Kidney glomerular epithelial cell (primary cell): Measurements from ENCODE around the gene TPO.
"Not testable (repeated sequence)": the region's sequence is repeated elsewhere in the genome, so short reads cannot be mapped to it uniquely, and the experiment has no call there.

ENCODE experiments used
- DNase-seq: peaks from one replicate; lab custom pipeline; 2025; lab: John Stamatoyannopoulos, UW

Gene TPO

DNA sequence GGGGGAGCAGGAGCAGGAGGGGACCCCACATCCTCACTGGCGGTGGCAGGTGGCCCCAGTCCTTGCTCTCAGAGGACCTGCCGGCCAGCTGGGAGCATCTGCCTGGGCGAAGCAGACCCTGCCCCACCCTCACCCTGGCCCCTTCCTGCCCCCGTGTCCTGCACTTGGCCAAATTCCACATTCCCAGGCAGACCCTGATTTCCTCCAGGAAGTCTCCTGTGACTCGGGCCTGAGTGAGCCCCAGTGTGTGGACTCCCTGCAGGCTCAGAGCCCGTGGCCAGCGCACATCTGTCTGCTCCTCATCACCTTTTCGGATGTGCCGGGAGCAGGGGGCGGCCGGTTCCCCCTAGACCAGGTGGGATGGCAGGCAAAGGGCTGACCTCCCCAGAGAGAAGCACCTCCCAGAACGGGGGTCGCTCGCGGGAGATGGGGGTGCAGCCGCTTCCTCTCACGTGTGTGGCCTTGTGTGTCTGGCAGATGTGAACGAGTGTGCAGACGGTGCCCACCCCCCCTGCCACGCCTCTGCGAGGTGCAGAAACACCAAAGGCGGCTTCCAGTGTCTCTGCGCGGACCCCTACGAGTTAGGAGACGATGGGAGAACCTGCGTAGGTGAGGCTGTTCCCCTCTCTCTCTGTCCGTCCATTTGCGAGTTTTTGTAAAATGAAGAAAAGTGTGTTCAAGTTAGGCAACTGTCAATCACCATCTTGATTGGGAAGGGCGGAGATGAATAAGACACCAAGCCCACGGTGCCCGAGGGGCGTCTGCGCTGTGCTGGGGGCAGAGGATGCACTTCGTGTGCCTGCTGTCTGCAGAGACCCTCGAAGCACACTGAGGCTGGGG is 90.4 kb downstream of the TPO start:
- no peak for DNase-seq

DNA sequence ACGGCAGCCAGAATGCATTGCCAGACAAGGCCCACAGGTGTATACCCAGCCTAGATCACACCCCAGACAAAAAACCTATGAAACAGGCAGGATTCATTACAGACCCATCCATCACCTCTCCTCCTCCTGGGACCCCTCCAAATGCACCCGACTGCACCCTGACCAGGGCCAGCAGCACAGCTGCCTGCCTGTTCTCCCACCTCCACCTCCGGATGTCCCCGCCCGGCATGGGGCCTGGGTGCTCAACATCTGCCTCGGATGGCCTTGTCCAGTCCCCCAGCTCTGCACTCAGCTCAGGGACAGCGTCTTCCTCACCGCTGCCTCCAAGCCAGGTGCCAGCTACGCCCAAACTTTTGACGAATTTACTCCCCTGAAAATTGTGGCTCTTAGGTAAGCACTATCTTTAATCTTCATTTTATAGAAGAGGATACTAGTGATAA is 91.1 kb downstream of the TPO start:
- no peak for DNase-seq

DNA sequence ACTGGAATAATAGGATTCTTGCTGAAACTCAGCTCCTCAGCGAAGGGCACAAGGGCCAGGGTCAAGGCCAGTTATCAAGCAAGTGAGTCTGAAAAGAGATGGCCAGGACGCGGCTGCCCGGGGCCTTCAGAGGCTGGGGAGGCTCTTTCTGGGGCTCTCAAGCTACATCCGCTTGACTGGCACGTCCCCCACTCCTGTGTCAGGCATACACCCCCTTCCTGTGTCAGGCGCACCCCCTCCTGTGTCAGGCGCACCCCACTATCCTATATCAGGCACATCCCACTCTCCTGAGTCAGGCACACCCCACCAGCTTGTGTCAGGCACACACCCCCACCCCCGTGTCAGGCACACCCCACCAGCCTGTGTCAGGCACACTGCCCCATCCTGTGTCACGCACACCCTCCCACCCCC is 91.8 kb downstream of the TPO start:
- no peak for DNase-seq

DNA sequence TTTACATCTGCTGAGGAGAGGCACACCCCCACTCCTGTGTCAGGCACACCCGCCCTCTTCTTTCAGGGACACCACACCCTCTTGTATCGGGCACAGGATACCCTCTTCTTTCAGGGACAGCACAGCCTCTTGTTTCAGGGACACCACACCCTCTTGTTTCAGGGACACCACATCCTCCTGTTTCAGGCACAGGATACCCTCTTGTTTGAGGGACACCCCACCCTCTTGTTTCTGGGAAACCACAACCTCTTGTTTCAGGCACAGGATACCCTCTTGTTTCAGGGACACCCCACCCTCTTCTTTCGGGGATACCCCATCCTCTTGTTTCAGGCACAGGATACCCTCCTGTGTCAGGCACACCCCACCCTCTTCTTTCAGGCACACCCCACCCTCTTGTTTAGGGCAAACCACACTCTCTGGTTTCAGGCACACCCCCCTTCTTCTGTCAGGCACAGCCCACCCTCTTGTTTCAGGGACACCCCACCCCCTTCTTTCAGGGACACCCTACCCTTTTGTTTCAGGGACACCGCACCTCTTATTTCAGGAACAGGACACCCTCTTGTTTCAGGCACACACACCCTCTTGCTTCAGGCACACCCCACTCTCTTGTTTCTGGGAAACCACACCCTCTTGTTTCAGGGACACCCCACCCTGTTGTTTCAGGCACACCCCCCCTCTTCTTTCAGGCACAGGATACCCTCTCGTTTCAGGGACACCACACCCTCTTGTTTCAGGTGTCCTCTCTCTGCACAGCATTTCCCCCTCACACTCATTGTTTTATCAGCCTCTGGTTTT is 96.2 kb downstream of the TPO start:
- DNase-seq: no peak

DNA sequence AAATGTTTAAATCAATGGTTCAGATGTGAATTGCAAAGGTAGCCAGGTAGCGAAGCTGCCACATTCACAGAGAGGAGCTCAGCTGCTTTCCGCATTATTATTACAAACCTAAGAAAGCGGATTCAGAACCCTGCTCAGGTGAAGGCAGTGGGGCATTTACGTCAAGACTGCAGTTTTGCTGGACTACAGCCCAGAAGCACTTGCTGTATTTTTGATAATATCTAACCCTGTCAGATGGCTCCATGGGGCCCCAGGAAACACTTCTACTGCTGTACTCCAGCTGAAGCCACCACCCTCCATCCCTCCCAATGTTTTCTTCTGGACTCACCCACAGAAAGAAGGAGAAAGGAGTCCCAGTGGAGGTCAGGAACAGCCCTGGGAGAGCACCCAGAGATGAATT is 96.9 kb downstream of the TPO start:
- DNase-seq: no peak

DNA sequence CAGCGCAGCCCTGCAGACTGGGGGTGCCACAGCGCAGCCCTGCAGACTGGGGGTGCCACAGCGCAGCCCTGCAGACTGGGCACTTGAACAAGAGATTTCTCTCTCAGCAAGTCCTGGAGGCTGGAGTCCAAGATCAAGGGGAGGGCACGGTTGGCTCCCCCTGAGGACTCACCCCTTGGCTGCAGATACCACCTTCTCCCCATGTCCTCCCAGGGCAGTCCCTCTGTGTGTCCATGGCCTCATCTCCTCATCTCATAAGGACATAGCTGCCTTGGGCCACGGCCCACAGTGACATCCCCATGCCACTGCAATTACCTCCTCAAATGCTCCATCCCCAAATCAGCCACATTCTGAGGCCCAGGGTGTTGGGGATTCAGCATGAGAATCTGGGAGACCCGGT is 98.2 kb downstream of the TPO start:
- no peak for DNase-seq

DNA sequence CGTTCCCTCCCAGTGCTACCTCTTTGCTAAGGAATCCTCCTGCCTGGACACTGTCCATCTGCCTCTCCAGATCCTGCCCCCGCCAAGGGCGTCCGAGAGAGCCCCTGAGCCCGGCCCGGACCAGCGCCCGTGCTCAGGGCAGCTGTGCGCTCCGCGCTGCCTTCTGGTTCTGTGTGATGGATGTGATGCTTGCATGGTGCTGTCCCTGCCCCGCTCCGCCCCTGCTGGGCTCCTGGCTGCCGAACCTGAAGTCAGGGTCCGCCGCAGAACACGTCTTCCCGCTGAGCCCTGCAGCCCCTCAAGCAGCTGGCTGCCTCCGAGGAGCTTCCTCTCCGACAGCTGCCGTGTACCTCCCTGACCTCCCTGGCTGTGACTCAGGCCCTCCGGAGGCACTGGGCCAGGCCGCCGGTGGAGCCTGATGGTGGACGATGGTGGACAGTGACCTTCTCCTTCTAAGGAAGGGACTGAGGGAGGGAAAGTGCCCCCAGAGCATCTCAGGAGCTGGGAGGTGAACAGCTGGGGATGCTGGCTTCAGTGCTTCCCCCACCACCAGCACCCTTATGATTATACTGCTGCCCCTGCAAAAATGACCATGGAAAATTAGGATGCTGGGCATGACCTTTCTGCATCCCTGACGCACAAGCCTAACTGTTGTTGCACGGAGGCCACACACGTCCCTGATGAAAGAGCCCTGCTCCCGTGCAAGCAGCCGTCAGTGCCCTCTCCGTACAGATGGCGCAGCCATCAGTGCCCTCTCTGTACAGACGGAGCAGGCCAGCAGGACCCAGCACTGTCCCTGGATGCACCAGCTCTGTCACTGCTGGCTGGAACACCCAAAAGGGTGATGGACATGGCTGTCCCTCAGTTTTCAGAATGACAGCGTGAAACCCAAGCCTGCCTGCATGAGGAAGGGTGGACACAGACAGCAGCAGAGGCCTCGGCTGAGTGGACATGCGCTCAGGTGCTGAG is 99.3 kb downstream of the TPO start:
- no peak for DNase-seq

DNA sequence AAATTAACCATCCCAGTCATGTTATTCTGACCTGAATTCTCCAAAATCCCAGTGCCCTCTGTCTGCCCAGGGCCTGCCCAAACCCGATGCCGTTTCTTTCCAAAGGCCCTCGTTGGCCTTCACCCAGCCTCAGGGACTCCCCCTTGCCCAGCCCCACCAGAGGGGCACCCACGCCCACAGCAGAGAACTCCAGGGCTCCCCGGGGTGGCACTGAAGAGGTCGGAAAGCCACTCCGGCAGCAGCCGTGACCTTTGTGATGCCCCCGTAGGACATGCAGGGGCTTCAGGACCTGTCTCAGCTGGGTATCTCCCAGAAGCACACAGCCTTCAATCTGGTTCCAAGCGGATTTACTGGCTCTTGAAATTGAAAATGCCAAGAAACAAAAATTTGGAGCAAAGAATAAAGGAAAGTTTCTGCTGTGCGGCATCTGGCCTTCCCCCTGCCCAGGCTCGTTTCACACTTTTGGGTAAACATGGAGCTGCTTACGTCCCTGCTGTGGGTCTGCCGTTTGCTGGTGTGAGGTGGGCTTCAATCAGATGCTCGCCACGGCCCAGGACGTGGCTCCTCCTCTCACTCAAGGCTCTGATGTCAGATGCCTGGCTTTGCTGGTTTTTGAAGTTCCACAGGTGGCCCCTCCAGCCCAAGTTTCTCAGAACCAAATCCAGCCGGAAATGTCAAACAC is 101.3 kb downstream of the TPO start:
- DNase-seq: no peak

DNA sequence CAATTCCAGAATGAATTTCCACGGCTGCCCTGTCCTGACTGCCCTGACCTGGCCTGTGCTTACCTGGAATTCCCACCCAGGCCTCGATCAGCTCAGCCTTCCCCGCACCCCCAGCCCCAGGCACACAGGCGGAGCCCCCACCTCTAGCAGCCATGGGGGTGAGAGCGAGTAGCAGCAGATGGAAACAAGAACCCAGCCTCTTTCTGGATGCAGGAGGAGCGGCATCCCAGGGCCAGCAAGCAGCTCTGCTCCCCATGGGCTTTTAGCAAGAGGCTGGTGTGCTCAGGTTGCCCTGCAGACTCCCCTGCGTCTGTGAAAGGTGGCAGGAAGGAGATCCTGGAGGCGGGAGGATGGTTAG is 101.8 kb downstream of the TPO start:
- DNase-seq: no peak

DNA sequence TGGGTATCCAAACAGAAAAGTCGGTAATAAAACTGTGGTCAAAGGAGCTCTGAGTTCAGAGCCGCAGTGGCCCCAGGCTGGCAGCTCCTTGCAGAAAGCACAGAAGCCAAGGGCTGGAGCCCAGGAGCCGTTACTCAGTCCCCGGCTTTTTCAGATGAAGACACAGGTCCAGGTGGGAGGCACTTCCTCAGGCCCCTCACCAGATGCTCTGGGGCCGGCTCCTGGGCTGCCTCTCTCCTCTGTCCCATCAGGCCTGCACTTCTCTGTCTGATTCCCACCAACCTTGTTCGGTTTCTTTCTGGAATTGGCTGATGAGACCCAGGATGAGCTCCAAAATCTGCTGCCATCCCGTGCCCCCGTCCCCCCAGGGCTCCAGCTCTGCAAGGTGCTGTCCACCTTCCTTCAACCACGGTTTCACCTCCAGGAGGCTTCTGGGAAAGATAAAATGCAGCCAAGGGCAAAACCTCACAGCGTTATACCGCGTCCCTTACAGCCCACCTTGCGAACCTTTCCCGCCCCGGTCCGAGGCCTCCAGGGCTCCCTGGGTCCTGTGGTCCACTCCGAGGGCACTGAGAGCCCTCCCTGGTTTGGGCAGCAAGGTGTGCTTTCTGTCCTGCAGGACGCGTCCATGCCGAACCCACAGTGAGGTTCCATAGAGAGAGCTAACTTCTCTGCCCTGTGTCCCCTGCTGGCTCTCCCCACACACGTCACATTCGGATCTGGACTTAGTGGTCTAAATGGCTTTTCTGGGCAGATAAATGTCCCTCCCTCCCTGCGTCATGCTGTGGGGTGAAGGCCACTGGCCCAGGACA is 102.9 kb downstream of the TPO start:
- no peak for DNase-seq

DNA sequence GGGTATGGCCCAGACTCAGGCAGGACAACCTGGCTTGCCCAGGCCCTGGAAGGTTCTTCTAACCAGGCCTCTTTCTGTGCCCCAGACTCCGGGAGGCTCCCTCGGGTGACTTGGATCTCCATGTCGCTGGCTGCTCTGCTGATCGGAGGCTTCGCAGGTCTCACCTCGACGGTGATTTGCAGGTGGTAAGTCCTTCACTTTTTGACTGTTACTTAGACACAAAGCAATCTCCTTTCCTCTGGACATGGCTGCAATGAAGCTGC is 103.5 kb downstream of the TPO start:
- DNase-seq: no peak

DNA sequence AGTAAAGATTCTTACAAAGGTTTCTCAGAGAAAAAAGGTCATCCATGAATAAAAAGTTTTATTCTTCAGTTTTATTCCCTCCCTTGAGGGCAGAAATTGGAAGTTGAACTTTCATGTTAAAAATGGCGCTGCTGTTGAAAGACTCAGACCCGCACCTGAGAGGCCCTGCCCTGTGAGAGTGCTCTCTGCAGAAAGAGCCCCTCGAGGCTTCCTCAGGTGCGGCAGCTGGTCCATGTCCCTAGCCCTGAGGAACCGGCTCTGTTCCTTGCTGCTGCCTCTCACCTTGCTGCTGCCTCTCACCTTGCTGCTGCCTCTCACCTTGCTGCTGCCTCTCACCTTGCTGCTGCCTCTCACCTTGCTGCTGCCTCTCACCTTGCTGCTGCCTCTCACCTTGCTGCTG is 104.0 kb downstream of the TPO start:
- DNase-seq: not testable (repeated sequence)

DNA sequence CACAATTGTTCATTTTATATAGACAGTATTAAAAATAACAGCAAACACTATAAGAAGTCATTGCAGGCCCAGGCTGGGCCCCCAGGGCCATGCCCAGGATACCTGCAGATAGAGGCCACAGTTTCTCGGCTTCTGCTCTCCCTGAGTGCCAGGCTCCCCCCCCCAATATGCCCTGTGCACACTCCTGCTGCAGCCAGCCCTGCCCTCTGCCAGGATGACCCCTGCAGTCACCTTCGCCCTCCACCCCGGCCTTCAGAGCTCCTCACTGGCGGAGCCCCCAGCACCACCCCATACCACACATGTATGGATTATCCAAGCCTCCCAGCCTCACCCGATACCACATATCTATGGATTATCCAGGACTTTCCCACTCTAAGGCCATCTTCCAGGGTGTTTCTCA is 104.5 kb downstream of the TPO start:
- no peak for DNase-seq

DNA sequence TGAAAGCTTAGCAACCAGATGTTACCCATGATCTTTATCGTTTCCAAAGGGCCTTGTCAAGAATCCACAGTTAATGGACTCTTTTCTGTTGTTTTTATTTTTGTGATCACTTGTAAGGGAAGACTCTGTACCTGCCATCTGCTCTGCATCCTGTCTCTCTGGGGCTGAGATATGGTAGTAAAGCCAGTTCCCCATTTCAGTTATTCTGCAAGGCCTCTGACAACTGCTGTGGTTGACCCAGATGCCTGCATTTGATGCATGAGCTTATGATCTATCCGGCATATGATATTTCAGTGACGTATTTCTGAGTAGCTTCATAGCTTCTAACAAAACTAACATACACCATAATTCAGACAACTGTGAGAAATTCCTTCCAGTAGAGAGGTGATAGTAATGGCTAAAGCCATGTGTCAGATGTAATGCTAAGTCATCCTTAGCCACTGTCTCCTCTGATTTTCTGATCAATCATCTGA is 105.1 kb downstream of the TPO start:
- no peak for DNase-seq

DNA sequence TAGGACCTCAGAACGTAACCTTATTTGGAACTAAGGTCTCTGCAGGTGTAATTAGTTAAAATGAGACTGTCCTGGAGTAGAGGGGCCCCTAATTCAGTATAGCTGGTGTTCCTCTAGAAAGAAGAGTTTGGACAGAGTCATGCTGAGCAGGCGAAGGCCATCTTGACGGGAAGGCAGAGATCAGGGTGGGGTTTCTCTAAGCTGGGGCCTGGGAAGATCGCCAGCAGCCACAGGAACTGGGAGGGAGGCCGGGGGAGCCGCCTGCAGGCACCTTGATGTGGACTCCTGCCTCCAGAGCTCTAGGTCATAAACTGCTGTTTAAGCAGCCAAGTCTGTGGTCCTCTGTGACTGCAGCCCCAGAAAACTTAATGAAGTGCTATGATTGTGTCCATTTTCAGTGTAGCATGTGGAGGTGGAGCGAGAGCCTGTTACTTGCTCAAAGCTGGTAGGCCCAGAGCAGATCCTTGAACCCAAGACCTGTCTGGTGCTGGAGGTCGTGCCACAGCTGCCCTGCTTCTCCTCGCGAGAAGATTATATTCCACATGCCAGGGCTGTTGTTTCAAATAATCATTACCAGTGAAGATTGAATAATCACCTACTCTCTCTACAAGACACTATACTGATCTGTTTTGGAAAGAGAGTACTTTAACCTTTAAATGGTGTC is 105.7 kb downstream of the TPO start:
- no peak for DNase-seq

DNA sequence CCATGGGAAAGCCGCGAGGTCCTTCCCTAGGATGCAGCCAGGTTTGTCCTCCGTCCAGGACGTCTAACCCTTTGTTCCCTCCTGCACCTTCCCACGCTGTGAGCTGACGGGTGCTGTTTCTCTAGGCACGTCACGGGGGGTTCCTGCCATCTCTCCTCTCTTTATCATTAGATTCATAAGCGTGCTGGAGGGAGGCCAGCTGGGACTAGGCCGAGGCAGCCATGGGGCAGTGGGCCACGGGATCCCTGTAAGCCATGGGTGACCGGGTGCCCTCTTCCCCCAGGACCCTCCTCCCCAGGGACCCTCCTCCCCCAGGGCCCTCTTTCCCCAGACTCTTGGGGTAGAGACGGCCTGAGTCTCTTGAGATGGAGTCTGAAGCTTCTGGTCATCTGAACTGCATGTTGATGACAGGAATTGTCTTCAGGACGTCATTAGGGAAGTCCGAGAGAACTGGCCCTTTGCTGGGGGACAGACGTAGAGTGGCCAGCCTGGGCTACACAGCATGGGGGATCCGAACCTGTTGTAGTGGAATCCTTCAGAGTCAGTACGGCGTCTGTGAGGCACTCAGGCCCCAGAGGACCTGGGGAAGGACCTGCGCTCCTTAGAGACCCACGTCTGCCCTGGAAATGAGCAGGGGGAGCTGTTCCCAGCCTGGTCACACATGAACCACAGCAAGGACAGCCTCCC is 108.1 kb downstream of the TPO start:
- no peak for DNase-seq

DNA sequence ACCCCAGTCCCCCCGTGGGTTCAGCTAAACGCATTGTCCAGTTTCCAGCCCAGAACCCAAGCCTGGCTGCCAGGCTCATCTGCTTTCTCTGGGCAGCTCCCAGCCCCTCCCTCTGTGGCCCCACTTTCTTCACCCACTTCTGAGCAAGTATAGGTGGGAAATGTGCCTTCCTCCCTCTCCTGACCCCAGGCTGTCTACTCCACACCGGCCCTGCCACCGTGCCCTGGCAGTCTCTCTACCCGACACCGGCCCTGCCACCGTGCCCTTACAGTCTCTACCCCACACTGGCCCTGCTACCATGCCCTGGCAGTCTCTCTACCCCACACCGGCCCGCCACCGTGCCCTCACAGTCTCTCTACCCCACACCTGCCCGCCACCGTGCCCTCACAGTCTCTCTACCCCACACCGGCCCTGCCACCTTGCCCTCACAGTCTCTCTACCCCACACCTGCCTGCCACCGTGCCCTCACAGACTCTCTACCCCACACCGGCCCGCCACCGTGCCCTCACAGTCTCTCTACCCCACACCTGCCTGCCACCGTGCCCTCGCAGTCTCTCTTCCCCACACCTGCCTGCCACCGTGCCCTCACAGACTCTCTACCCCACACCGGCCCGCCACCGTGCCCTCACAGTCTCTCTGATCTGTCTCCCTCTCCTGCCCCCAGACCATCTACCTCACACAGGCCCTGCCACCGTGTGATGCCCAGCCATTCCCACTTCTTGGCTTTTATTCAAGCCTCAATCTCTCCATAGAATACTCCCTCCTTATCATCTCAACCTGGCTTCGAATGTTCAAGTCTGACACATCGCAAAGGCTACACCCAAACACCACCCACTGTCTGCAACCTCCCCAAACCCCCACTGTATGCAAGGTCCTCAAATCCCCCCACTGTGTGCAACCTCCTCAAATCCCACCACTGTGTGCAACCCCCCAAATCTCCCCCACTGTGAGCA is 108.9 kb downstream of the TPO start:
- DNase-seq: no peak

DNA sequence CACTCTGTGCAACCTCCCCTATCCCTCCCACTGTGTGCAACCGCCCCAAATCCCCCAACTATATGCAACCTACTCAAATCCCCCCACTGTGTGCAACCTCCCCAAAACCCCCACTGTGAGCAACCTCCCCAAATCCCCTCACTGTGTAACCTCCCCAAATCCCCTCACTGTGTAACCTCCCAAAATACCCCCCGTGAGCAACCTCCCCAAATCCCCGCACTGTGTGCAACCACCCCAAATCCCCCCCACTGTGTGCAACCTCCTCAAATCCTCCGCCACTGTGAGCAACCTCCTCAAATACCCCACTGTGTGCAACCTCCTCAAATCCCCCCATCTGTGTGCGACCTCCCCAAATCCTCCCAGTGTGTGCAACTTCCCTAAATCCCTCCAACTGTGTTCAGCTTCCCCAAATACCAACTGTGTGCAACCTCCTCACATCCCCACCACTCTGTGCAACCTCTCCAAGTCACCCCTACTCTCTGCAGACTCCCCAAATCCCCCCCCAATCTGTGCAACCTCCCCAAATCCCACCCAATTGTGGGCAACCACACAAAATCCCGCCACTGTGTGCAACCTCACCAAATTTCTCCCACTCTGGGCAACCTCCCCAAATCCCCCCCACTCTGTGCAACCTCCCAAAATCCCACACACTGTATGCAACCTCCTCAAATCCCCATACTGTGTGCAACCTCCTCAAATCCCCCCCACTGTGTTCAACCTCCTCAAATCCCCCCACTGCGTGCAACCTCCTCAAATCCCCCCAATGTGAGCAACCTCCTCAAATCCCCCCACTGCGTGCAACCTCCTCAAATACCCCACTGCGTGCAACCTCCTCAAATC is 114.1 kb downstream of the TPO start:
- DNase-seq: no peak
